HG03064 (cell line): ENCODE data around the gene CLEC6A.
"Not testable (repeated sequence)": the region's sequence is repeated elsewhere in the genome, so short reads cannot be mapped to it uniquely, and the experiment has no call there.

ENCODE experiments used
- ATAC-seq: cut with Tn5 transposase; IDR thresholded peaks from one replicate; pipeline ENCODE4 v1.9.1; 2021; ENCODE audit warnings: low read depth; ENCODE audit not compliant: unreplicated experiment

CLEC6A gene

GRCh38 chr12:8455727-8456360 lies at the start of gene CLEC6A:
Gene CLEC6A (plus strand): TSS chr12:8455962. CDS start chr12:8456112, 150 bp downstream.
- ATAC-seq = no peak

- not testable (repeated sequence) for ATAC-seq
Measured at GRCh38 chr12:8419576-8419975, 36.2 kb upstream of the CLEC6A start.

GRCh38 chr12:8420506-8420905 lies 35.3 kb upstream of the CLEC6A start:
- ATAC-seq = no peak

- ATAC-seq = not testable (repeated sequence)
Measured at GRCh38 chr12:8444536-8445278, 11.1 kb upstream of the CLEC6A start.

GRCh38 chr12:8445731-8446130 lies 10.0 kb upstream of the CLEC6A start:
- ATAC-seq = no peak

GRCh38 chr12:8446642-8447547 lies 8.9 kb upstream of the CLEC6A start:
- ATAC-seq = no peak

- ATAC-seq = no peak
Measured at GRCh38 chr12:8449355-8449859, 6.4 kb upstream of the CLEC6A start.

- ATAC-seq = no peak
Measured at GRCh38 chr12:8452036-8452435, 3.7 kb upstream of the CLEC6A start.

- ATAC-seq = no peak
Measured at GRCh38 chr12:8453021-8453513, 2.7 kb upstream of the CLEC6A start.

- ATAC-seq = no peak
Measured at GRCh38 chr12:8453796-8454195, 2.0 kb upstream of the CLEC6A start.

GRCh38 chr12:8455271-8455670 lies 491 bp upstream of the CLEC6A start:
- ATAC-seq = no peak

GRCh38 chr12:8461426-8461825 lies 5.7 kb downstream of the CLEC6A start:
- ATAC-seq = no peak

- ATAC-seq = no peak
Measured at GRCh38 chr12:8465301-8465996, 9.7 kb downstream of the CLEC6A start.

GRCh38 chr12:8466241-8466640 lies 10.5 kb downstream of the CLEC6A start:
- no peak for ATAC-seq

GRCh38 chr12:8471090-8471489 lies 15.3 kb downstream of the CLEC6A start:
- no peak for ATAC-seq

GRCh38 chr12:8475508-8476203 lies 19.9 kb downstream of the CLEC6A start:
- ATAC-seq = no peak

GRCh38 chr12:8482571-8483061 lies 26.9 kb downstream of the CLEC6A start:
- ATAC-seq = no peak

- ATAC-seq = no peak
Measured at GRCh38 chr12:8483079-8483478, 27.3 kb downstream of the CLEC6A start.
